Endodermal cell (in vitro differentiated cells): Measurements from ENCODE around the gene HRK. TPM values are rescaled to one million over a fixed set of nuclear protein-coding genes. Genes with fewer than 3 reads are reported as not detected.
A peak's percentile ranks its signal among the peaks of the same experiment; 100 is the strongest.

Experiments used
- DNase-seq: peaks from one replicate; pipeline ENCODE4 v3.0.0-alpha.2; 2017
- H3K27ac ChIP-seq: 2 replicates; pipeline ENCODE4 v1.5.1; 2013; ENCODE audit warnings: mild to moderate bottlenecking, low read depth, low read length, moderate library complexity
- H3K27me3 ChIP-seq: 2 replicates; pipeline ENCODE4 v1.6.1; 2013; ENCODE audit warnings: mild to moderate bottlenecking, low read length, moderate library complexity; ENCODE audit not compliant: insufficient read depth, control insufficient read depth, poor library complexity, severe bottlenecking
- H3K36me3 ChIP-seq: 2 replicates; pipeline ENCODE4 v1.7.0; 2013; ENCODE audit warnings: mild to moderate bottlenecking, low read length, moderate library complexity; ENCODE audit not compliant: control insufficient read depth, insufficient read depth
- H3K4me1 ChIP-seq: one replicate; pipeline ENCODE4 v1.7.0; 2013; ENCODE audit warnings: low read length; ENCODE audit not compliant: control insufficient read depth, insufficient read depth
- H3K4me3 ChIP-seq: 2 replicates; pipeline ENCODE4 v1.5.1; 2013; ENCODE audit warnings: mild to moderate bottlenecking, low read length, moderate library complexity
- H3K9ac ChIP-seq: 2 replicates; pipeline ENCODE4 v1.6.1; 2013; ENCODE audit warnings: mild to moderate bottlenecking, low read length, moderate library complexity; ENCODE audit not compliant: poor library complexity, severe bottlenecking; ENCODE audit errors: extremely low read depth
- H3K9me3 ChIP-seq: 2 replicates; pipeline ENCODE4 v1.6.1; 2013; ENCODE audit warnings: mild to moderate bottlenecking, low read length, moderate library complexity; ENCODE audit not compliant: control insufficient read depth
- H3K27ac Mint-ChIP-seq: 2 replicates; pipeline ENCODE4 v1.8.0; 2020; ENCODE audit warnings: mixed read lengths
- H3K27me3 Mint-ChIP-seq: 2 replicates; pipeline ENCODE4 v1.8.0; 2021; ENCODE audit warnings: mild to moderate bottlenecking, mixed read lengths; ENCODE audit not compliant: insufficient read depth
- H3K36me3 Mint-ChIP-seq: 2 replicates; pipeline ENCODE4 v1.8.0; 2020; ENCODE audit warnings: low read depth, mixed read lengths
- H3K4me1 Mint-ChIP-seq: 2 replicates; pipeline ENCODE4 v1.8.0; 2020; ENCODE audit warnings: mixed read lengths
- H3K4me3 Mint-ChIP-seq: 2 replicates; pipeline ENCODE4 v1.8.0; 2020; ENCODE audit warnings: mild to moderate bottlenecking, moderate library complexity, mixed read lengths
- H3K9me3 Mint-ChIP-seq: 2 replicates; pipeline ENCODE4 v1.8.0; 2020; ENCODE audit warnings: mild to moderate bottlenecking, mixed read lengths
- WGBS, 2 experiments: methylation state at CpG; one replicate each; pipeline versions ENCODE4 v1.1.5 to v1.1.7; 2013; ENCODE audit warnings: missing lambda C conversion rate in 2 of 2, mixed read lengths in 1 of 2; ENCODE audit not compliant: insufficient coverage in 1 of 2, insufficient read length in 1 of 2; 5-methylcytosine and 5-hydroxymethylcytosine counted together
- total RNA-seq, 2 donors: library from RNA; stranded (reverse); fragmentation: NEBNext Ultra II Directional in 1 of 2; extraction: Animal tissue kit (Norgen Biotek cat#: 25700) in 1 of 2; gene quantifications; 2 replicates in 1 of 2; 3 replicates in 1 of 2; pipeline ENCODE4 v1.2.1, GENCODE V29; 2021
- TF ChIP-seq, protein P1 (sequence below): fragments of 200-600 bp; sonication (generic); conservative IDR thresholded peaks from 2 replicates; pipeline ENCODE4 v1.5.0; 2021; ENCODE audit warnings: antibody characterized with exemption, mild to moderate bottlenecking

HRK gene
- total RNA-seq, 2 donors from 2014 or later: 1.4 to 1.6 TPM

DNA sequence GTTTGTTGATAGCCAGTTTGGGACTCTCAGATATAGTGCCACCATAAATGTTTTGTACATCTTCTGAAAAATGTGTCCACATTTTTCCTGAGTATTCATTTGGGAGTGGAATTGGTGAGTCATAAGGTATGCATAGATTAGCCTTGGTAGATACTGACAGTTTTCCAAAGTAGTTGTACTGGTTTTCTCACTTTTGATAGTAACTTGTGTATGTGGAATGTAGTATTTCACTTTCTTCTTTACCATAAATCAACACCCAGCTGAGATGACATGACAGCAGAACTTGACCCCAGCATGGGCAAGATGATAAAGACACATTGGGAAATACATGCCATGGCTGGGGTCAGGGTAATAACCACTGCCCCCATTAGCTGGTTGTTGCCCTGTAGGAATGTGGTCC, 34.9 kb upstream of the HRK start:
- Histone ChIP-seq H3K9me3 (no peaks in the 10 kb centered on the region), H3K27ac (no peak overlapping the region), H3K36me3 (peaks cover 12% of the 10 kb centered on the region), H3K4me1 (peaks cover 17% of the 10 kb centered on the region), H3K4me3 (no peak overlapping the region), H3K27me3 (no peaks in the 10 kb centered on the region), H3K9ac (no peak overlapping the region)
- H3K27me3 Mint-ChIP-seq: no peaks in the 10 kb centered on the region
- peaks cover 32% of the 10 kb centered on the region for H3K36me3 Mint-ChIP-seq
- H3K4me3 Mint-ChIP-seq: no peak overlapping the region
- H3K4me1 Mint-ChIP-seq: peaks cover 58% of the 10 kb centered on the region
- no peaks in the 10 kb centered on the region for H3K9me3 Mint-ChIP-seq
- no peak for DNase-seq
- H3K27ac Mint-ChIP-seq: peak overlapping the region; percentile 17
- TF ChIP-seq, protein P1, sequence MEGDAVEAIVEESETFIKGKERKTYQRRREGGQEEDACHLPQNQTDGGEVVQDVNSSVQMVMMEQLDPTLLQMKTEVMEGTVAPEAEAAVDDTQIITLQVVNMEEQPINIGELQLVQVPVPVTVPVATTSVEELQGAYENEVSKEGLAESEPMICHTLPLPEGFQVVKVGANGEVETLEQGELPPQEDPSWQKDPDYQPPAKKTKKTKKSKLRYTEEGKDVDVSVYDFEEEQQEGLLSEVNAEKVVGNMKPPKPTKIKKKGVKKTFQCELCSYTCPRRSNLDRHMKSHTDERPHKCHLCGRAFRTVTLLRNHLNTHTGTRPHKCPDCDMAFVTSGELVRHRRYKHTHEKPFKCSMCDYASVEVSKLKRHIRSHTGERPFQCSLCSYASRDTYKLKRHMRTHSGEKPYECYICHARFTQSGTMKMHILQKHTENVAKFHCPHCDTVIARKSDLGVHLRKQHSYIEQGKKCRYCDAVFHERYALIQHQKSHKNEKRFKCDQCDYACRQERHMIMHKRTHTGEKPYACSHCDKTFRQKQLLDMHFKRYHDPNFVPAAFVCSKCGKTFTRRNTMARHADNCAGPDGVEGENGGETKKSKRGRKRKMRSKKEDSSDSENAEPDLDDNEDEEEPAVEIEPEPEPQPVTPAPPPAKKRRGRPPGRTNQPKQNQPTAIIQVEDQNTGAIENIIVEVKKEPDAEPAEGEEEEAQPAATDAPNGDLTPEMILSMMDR: no peak

DNA sequence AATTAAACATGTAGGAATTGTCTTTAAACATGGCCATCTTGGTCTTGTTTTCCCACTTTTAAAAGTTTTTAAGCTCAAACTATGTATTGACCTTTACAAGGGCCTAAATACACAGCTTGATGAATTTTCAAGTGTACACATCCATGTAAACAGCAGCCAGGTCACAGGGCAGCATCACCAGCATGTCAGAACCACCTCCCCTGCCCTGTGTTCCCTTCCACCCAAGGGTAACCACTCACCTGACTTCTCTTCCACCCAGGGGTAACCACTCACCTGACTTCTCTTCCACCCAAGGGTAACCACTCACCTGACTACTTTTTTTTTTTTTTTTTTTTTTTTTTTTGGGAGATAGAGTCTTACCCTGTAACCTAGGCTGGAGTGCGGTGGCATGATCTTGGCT, 34.1 kb upstream of the HRK start:
- no peak overlapping the region for H3K9ac ChIP-seq
- H3K27ac Mint-ChIP-seq: no peak overlapping the region
- no peaks in the 10 kb centered on the region for H3K27me3 Mint-ChIP-seq
- no peak overlapping the region for H3K4me3 Mint-ChIP-seq
- H3K27ac ChIP-seq: no peak overlapping the region
- peaks cover 50% of the 10 kb centered on the region for H3K4me1 Mint-ChIP-seq
- peaks cover 17% of the 10 kb centered on the region for H3K4me1 ChIP-seq
- H3K36me3 ChIP-seq: peaks cover 9% of the 10 kb centered on the region
- WGBS, 2 experiments: 93% methylated on average over 1 of the region's 1 CpG; no CpG with 5 or more reads in 1 of the 2 experiments
- DNase-seq: no peak
- no peaks in the 10 kb centered on the region for H3K9me3 Mint-ChIP-seq
- peaks cover 29% of the 10 kb centered on the region for H3K36me3 Mint-ChIP-seq
- no peaks in the 10 kb centered on the region for H3K9me3 ChIP-seq
- TF ChIP-seq, protein P1: no peak
- no peak overlapping the region for H3K4me3 ChIP-seq
- no peaks in the 10 kb centered on the region for H3K27me3 ChIP-seq

DNA sequence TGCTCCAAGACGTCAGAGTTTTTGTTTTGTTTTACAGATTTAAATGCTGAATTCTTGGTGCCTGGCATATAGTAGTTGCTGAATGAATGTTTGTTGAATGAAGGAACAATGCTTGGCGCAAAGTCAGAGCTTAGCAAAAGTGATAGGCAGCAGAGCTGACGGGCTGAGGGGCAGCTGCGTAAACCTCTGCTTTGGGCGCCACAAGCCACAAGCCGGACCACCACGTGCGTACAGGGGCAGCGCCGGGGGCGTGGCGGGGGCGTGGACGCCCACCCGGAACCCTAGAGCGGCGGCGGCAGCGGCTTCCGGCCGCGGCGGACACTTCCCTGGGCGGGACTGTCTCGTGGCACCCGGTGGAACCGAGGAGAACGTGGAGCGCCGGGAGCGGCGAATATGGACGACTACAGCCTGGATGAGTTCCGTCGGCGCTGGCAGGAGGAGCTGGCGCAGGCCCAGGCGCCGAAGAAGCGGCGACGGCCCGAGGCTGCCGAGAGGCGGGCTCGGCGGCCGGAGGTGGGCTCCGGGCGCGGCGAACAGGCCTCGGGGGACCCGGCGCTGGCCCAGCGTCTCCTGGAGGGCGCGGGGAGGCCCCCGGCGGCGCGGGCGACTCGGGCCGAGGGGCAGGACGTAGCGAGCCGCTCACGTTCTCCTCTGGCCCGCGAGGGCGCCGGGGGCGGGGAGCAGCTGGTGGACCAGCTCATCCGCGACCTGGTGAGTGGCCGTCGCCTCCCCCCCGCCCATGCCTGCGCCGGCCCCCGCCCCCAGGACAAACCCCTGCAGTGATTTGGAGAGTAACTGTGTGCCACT, 29.6 kb upstream of the HRK start, which contains the start of gene FBXW8:
TSS of gene FBXW8 (plus strand) at position 306 of the 807 bp plus-strand sequence. CDS start at position 394, 88 bp downstream.
- TF ChIP-seq, protein P1: no peak
- peak within 1 kb of the TSS; percentile 77 for H3K27ac Mint-ChIP-seq
- Histone ChIP-seq H3K27me3 (no peaks in the 10 kb centered on the region), H3K27ac (peak within 1 kb of the TSS; percentile 28), H3K4me1 (peaks cover 4% of the 10 kb centered on the region), H3K9me3 (no peaks in the 10 kb centered on the region), H3K36me3 (peaks cover 5% of the 10 kb centered on the region), H3K9ac (peak within 1 kb of the TSS; percentile 60), H3K4me3 (peak within 1 kb of the TSS; percentile 96)
- no peaks in the 10 kb centered on the region for H3K9me3 Mint-ChIP-seq
- 0 to 1% methylated on average over 33 to 81 of the region's 82 CpGs for WGBS, 2 experiments
- H3K27me3 Mint-ChIP-seq: no peaks in the 10 kb centered on the region
- H3K4me3 Mint-ChIP-seq: peak within 1 kb of the TSS; percentile 76
- H3K36me3 Mint-ChIP-seq: peaks cover 22% of the 10 kb centered on the region
- H3K4me1 Mint-ChIP-seq: peaks cover 11% of the 10 kb centered on the region
- peak; percentile 93 for DNase-seq
